ENCODE data around the gene PCDHB3. TPM values are rescaled to one million over a fixed set of nuclear protein-coding genes. Genes with fewer than 3 reads are reported as not detected.
A peak's percentile ranks its signal among the peaks of the same experiment; 100 is the strongest.
"Not testable (repeated sequence)": the region's sequence is repeated elsewhere in the genome, so short reads cannot be mapped to it uniquely, and the experiment has no call there.

PCDHB3 gene
- total and polyA plus RNA-seq, 2 of the 4 experiments (the other 2 are of a cell fraction), result 0.12 to 0.18 TPM

DNA sequence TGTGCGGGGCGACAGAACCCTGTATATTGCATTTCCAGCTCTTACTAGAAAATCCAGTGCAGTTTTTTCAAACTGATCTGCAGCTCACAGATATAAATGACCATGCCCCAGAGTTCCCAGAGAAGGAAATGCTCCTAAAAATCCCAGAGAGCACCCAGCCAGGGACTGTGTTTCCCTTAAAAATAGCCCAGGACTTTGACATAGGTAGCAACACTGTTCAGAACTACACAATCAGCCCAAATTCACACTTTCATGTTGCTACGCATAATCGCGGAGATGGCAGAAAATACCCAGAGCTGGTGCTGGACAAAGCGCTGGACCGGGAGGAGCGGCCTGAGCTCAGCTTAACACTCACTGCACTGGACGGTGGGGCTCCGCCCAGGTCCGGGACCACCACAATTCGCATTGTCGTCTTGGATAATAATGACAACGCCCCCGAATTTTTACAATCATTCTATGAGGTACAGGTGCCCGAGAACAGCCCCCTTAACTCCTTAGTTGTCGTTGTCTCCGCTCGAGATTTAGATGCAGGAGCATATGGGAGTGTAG lies 35.5 kb downstream of the PCDHB3 start:
- no peak overlapping the region for H2BK120ac ChIP-seq (ENCODE audit: low read depth, low read length)
- intact Hi-C loops (cut with micrococcal nuclease) (no loop called here), in situ Hi-C loops (cut with MboI; ENCODE audit: low sequenced_read_pairs) (no loop called here), dilution Hi-C loops (cut with HindIII; ENCODE audit: low sequenced_read_pairs, unreplicated experiment) (no loop called here)
- H3K9me1 ChIP-seq (ENCODE audit: insufficient read depth, low read length), result no peaks in the 10 kb centered on the region
- H3K4me3 ChIP-seq (ENCODE audit: insufficient read depth, low read depth, low read length), result peak overlapping the region; percentile 45; the same call in 1 of the 2 replicates
- H4K91ac ChIP-seq (ENCODE audit: insufficient read depth, low read depth, low read length), result no peak overlapping the region
- no peak overlapping the region for H3K4me2 ChIP-seq (ENCODE audit: low read depth, low read length)
- no peaks in the 10 kb centered on the region for H3K4me1 ChIP-seq (ENCODE audit: control insufficient read depth, insufficient read depth, low read length)
- no peak overlapping the region for H3K23ac ChIP-seq (ENCODE audit: low read depth, low read length)
- H3K36me3 ChIP-seq (ENCODE audit: control insufficient read depth, insufficient read depth, low read length), result no peaks in the 10 kb centered on the region
- H3K18ac ChIP-seq (ENCODE audit: low read depth, low read length), result no peak overlapping the region
- H2AK9ac ChIP-seq (replicated peaks; ENCODE audit: low read depth, low read length, poor library complexity), result no peak overlapping the region
- no peak overlapping the region for H2AFZ ChIP-seq (replicated peaks; ENCODE audit: low read length, poor library complexity)
- H3K4ac ChIP-seq (ENCODE audit: low read depth, low read length), result no peak overlapping the region
- H2BK5ac ChIP-seq (ENCODE audit: low read depth, low read length, poor library complexity, severe bottlenecking), result no peak overlapping the region
- H3K56ac ChIP-seq (ENCODE audit: extremely low read depth, insufficient read depth, low read length), result no peak overlapping the region
- H2BK20ac ChIP-seq (ENCODE audit: low read depth, low read length), result no peak overlapping the region
- H2AK5ac ChIP-seq (ENCODE audit: low read depth, low read length), result no peak overlapping the region
- H4K8ac ChIP-seq (ENCODE audit: low read depth in 2 of 2, low read length in 2 of 2), result no peak overlapping the region
- ATAC-seq (ENCODE audit: low read depth) (no peak), DNase-seq (no peak)
- no peak overlapping the region for H2BK15ac ChIP-seq (ENCODE audit: low read depth, low read length)
- CTCF ChIA-PET, result interaction anchor here (0.5 kb wide), 1 partner anchor 108 kb away, joined by 3 read pairs; no protein-coding TSS in a partner anchor
- no TSS peak for BruUV-seq (replicated peaks)
- POLR2A ChIA-PET (ENCODE audit: unreplicated experiment), result no interaction called here
- TF ChIP-seq, protein P1, sequence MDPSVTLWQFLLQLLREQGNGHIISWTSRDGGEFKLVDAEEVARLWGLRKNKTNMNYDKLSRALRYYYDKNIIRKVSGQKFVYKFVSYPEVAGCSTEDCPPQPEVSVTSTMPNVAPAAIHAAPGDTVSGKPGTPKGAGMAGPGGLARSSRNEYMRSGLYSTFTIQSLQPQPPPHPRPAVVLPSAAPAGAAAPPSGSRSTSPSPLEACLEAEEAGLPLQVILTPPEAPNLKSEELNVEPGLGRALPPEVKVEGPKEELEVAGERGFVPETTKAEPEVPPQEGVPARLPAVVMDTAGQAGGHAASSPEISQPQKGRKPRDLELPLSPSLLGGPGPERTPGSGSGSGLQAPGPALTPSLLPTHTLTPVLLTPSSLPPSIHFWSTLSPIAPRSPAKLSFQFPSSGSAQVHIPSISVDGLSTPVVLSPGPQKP (IDR thresholded peaks at IDR 0.05; ENCODE audit: borderline replicate concordance, low read depth, low read length), result no peak
- 22% methylated on average over 10 of the region's 19 CpGs; no CpG with 5 or more reads in 1 of the 2 experiments for WGBS, 2 experiments (ENCODE audit: extremely low coverage in 2 of 2, insufficient read length in 1 of 2)
- H3K27me3 ChIP-seq (ENCODE audit: control insufficient read depth, insufficient read depth, low read length), result no peaks in the 10 kb centered on the region
- no peak overlapping the region; the same call in 1 of the 2 replicates for H3K9ac ChIP-seq (ENCODE audit: low read depth, low read length)
- no peaks in the 10 kb centered on the region for H4K20me1 ChIP-seq (ENCODE audit: insufficient read depth, low read length)
- no peak overlapping the region for H4K5ac ChIP-seq (ENCODE audit: low read depth, low read length)
- H3K14ac ChIP-seq (replicated peaks; ENCODE audit: low read depth, low read length), result no peak overlapping the region
- H3K79me1 ChIP-seq (ENCODE audit: low read depth in 1 of 2, low read length in 2 of 2), result no peaks in the 10 kb centered on the region
- no peak overlapping the region for H3K27ac ChIP-seq (ENCODE audit: insufficient read depth, low read length)
- H3K9me3 ChIP-seq (ENCODE audit: control insufficient read depth, insufficient read depth, low read length), result peaks cover 3% of the 10 kb centered on the region; the same call in 1 of the 2 replicates

DNA sequence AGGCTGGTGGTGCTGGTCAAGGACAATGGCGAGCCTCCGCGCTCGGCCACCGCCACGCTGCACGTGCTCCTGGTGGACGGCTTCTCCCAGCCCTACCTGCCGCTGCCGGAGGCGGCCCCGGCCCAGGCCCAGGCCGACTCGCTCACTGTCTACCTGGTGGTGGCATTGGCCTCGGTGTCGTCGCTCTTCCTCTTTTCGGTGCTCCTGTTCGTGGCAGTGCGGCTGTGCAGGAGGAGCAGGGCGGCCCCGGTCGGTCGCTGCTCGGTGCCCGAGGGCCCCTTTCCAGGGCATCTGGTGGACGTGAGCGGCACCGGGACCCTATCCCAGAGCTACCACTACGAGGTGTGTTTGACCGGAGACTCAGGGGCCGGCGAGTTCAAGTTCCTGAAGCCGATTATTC lies 37.1 kb downstream of the PCDHB3 start:
- H3K4me3 ChIP-seq (ENCODE audit: insufficient read depth, low read depth, low read length); in situ Hi-C loops (cut with MboI; ENCODE audit: low sequenced_read_pairs); dilution Hi-C loops (cut with HindIII; ENCODE audit: low sequenced_read_pairs, unreplicated experiment); H3K56ac ChIP-seq (ENCODE audit: extremely low read depth, insufficient read depth, low read length); H2AFZ ChIP-seq (replicated peaks; ENCODE audit: low read length, poor library complexity); intact Hi-C loops (cut with micrococcal nuclease); DNase-seq; H3K18ac ChIP-seq (ENCODE audit: low read depth, low read length); H2BK15ac ChIP-seq (ENCODE audit: low read depth, low read length); H4K8ac ChIP-seq (ENCODE audit: low read depth in 2 of 2, low read length in 2 of 2); ATAC-seq (ENCODE audit: low read depth); H3K23ac ChIP-seq (ENCODE audit: low read depth, low read length); H4K5ac ChIP-seq (ENCODE audit: low read depth, low read length); H2BK120ac ChIP-seq (ENCODE audit: low read depth, low read length); H4K91ac ChIP-seq (ENCODE audit: insufficient read depth, low read depth, low read length); H3K9me1 ChIP-seq (ENCODE audit: insufficient read depth, low read length); H3K4me2 ChIP-seq (ENCODE audit: low read depth, low read length); H3K27me3 ChIP-seq (ENCODE audit: control insufficient read depth, insufficient read depth, low read length); H3K14ac ChIP-seq (replicated peaks; ENCODE audit: low read depth, low read length); H3K9me3 ChIP-seq (ENCODE audit: control insufficient read depth, insufficient read depth, low read length); H2AK5ac ChIP-seq (ENCODE audit: low read depth, low read length); H3K4ac ChIP-seq (ENCODE audit: low read depth, low read length); H2BK5ac ChIP-seq (ENCODE audit: low read depth, low read length, poor library complexity, severe bottlenecking); H3K79me1 ChIP-seq (ENCODE audit: low read depth in 1 of 2, low read length in 2 of 2); H4K20me1 ChIP-seq (ENCODE audit: insufficient read depth, low read length); H3K27ac ChIP-seq (ENCODE audit: insufficient read depth, low read length); POLR2A ChIA-PET (ENCODE audit: unreplicated experiment); H3K9ac ChIP-seq (ENCODE audit: low read depth, low read length); H3K36me3 ChIP-seq (ENCODE audit: control insufficient read depth, insufficient read depth, low read length); H2BK20ac ChIP-seq (ENCODE audit: low read depth, low read length); CTCF ChIA-PET; H3K4me1 ChIP-seq (ENCODE audit: control insufficient read depth, insufficient read depth, low read length); H2AK9ac ChIP-seq (replicated peaks; ENCODE audit: low read depth, low read length, poor library complexity); BruUV-seq (replicated peaks): not testable (repeated sequence)
- 80% methylated on average over 1 of the region's 34 CpGs; no CpG with 5 or more reads in 1 of the 2 experiments for WGBS, 2 experiments (ENCODE audit: extremely low coverage in 2 of 2, insufficient read length in 1 of 2)
